SK-N-SH (cell line): ENCODE results near the gene MANBA.

Source experiments
- CTCF ChIP-seq: fragments of 200-600 bp; sonication (generic); IDR thresholded peaks from 2 replicates; pipeline ENCODE4 v1.6.1; 2017; ENCODE audit warnings: antibody characterized with exemption, mild to moderate bottlenecking, moderate library complexity
- EZH2phosphoT487 ChIP-seq: fragments of 200-600 bp; sonication (generic); IDR thresholded peaks from 2 replicates; pipeline ENCODE4 v1.6.1; 2017; ENCODE audit warnings: low read depth, mixed run types, mild to moderate bottlenecking, antibody characterized with exemption, moderate library complexity, borderline replicate concordance
- NFIC ChIP-seq: IDR thresholded peaks from 2 replicates; pipeline ENCODE4 v1.4.0; 2012; ENCODE audit warnings: borderline replicate concordance
- POLR2AphosphoS5 ChIP-seq: IDR thresholded peaks from 2 replicates; pipeline ENCODE4 v1.6.1; 2012; ENCODE audit warnings: low read depth, low read length
- YY1 ChIP-seq: IDR thresholded peaks from 2 replicates; pipeline ENCODE4 v1.4.0; 2012; ENCODE audit warnings: low read depth, mild to moderate bottlenecking
- TF ChIP-seq, protein P1 (sequence below): IDR thresholded peaks from 2 replicates; pipeline ENCODE4 v1.4.0; 2012; ENCODE audit warnings: low read depth

- TF ChIP-seq, protein P1, sequence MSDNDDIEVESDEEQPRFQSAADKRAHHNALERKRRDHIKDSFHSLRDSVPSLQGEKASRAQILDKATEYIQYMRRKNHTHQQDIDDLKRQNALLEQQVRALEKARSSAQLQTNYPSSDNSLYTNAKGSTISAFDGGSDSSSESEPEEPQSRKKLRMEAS = no peak
- TF ChIP-seq CTCF (no peak), EZH2phosphoT487 (no peak), NFIC (no peak), YY1 (no peak), POLR2AphosphoS5 (no peak)
These were observed 49.8 kb downstream of the MANBA start for GRCh38 chr4:102710986-102711385.
